Amniotic epithelial cell (primary cell): ENCODE results near the gene TRPM6.

ENCODE experiments used
- DNase-seq: peaks from one replicate; pipeline ENCODE4 v3.0.0-alpha.2; 2010; ENCODE audit warnings: low read depth

The TRPM6 gene

DNA sequence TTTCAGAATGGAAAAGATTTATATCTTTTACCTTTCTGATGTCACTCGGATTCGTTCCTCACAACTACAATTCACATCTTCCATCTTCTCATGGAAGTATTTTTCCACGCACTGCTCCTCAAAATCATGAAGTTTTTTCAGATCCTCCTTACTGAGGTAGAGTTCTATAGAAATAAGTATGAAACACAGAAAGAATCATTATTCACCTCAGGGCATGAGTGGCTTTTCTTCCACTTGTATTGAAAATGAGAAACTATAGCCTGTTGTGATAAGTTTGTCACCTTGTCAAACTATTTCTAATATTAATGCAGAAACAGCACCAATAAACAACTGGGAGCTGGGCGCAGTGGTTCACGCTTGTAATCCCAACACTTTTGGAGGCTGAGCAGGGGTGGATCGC, 116.0 kb downstream of the TRPM6 start:
- no peak for DNase-seq

DNA sequence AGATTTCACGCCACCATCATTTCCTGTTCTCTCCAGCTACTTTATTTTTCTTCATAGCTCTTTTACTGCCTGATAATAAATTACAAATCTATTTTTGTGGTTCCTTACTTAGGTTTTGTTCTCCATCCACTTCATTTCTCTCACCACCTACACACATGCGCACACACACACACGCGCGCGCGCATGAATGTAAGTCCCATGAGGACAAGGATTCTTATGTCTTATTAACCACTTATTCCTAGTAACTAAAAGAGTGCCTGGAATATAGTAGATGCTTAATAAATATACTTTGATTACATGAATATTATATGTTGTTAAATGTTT, 116.5 kb downstream of the TRPM6 start:
- no peak for DNase-seq

DNA sequence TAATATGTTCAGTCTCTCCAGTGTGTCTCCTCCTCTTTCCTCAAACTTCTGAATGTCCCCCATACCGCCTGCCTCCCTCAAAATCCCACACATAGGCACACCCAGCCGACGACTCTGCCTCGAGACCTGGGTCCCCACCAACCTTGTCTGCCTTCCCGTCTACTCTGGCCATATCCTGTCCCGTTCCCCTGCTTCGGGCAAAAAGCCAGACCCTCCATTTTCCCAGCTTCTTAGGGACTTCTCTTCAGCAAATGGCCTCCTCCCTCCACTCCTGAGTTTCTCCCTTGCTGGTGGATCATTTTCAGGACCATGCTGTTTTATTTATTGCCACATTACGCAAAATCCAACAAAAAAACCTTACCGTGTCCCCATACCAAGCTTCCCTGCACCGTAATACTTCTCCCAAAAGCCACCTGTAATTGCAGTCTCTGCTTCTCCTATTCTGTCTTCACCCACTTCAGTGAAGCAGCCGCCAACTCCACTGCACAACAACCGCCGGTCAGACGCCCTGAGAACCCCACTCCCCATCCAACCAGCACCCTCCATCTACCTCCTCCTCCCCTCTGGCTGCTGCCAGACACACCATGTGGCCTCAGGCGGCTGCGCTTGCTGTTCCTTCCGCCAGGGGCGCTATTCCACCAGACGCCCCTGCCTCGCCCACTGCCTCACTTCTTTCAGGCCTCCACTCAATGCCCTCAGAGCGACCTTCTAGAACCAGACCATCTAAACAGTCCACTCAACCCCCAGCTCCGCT, 117.0 kb downstream of the TRPM6 start:
- DNase-seq = peak; percentile 12

DNA sequence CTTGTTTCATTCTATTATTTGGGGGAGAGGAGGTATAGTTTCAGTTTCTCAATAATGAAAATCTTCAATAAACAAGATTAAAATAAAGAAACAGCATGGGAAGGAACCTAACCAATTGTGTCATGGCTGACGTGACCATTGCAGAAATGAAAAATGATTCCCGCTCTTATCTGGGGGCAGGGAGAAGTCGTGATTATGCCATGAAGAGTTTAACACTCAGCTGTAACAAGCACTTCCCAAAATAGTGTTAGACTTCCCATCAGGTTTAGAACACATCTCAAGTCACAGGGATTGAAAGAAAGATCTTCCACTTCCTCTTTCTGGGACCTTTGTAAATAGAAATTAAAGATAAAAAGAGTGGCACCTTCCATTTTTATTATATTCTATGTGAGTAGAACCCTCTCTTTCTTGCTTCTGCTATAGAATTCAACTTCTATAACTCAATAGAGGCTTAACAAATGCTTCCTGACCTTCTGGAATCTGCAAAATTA, 122.2 kb downstream of the TRPM6 start:
- no peak for DNase-seq

DNA sequence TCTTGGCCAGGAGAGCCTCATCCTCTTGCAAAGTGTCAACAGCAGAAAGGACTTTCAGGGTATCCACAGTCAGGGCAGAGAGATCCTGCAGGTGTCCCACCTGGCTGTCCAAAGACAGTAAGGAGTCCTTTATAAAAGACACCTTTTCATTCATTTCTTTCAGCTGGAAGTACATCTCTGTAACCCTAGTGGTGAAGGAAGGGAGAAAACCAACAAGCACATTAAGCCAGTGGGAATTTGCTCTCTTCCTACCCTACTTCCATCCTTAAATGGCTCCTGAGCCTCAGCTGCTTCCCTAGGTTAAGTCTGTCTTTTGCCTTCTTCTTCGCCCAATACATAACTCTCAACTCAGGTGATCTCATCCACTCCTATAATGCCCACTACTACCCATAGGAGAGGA, 124.8 kb downstream of the TRPM6 start:
- no peak for DNase-seq

DNA sequence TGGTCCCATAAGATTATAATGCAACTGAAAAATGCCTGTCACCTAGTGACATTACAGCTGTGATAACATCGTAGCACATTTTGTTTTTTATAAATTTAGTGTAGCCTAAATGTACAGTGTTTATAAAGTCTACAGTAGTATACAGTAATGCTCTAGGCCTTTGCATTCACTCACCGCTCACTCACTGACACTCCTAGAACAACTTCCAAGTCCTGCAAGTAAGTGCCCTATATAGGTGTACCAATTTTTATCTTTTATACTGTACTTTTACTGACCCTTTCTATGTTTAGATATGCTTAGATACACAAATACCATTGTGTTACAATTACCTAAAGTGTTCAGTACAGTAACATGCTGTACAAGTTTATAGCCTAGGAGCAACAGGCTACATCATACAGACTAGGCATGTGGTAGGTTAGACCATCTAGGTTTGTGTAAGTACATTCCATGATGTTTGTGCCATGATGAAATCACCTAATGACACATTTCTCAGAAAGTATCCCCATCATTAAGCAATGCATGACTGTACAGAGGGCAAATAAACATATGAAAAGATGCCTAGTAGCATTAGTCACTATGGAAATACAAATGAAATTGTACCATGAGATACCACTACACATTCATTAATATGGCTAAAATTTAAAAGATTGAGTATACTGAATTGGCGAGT, 127.6 kb downstream of the TRPM6 start:
- peak; percentile 97 for DNase-seq

DNA sequence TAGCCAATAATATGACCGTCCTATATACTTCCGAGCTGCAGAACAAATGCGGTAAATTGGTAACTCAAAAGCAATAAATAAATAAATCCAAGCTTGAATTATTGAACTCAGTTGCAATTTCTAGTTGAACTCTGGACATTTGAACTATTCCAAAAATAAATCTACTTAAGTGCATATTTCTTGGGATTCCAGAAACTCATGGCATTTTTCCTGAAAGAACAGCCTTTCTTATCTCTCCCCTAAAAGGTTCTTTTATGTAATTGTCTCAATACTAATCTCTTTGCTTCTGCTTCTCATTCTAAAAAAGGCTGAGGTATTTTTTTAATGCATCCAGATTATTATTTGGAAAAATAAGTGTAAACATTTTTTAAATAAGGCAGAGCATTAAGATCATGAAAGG, 131.7 kb downstream of the TRPM6 start:
- DNase-seq = no peak

DNA sequence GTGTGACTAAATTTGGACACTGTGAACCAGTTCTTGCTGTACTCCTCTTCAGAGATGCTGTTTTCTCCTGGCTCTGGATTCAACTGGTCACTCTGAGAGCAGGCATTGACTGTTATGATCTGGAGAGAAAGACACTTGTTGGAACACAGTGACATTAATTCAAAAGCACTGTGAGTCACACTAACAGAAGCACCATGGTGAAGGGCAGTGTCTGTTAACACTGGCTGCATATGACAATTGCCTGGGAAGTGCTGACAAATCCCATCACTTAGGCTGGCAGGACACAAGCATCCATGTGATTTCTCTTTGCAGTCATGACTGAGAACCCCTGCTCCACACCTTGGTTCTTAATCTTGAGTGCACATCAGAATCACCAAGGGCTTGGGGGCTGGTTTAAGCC, 132.4 kb downstream of the TRPM6 start:
- DNase-seq = no peak

DNA sequence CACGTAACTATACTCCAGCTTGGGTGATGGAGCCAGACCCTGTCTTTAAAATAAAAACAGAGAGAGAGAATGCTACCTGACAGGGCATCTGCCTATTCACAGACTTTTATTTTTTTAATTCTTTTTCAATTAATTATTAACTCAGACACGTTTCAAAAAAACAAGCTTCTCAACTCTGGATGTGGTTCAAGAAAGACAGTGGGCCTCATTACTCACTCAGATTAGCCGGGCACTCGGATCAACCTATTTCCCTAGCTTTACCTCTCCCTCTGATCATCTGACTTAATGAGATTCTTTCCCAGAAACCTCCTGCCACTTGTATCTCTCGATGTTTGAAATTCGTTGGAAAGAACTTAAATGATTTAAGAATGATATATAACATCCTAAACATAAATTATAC, 134.1 kb downstream of the TRPM6 start:
- no peak for DNase-seq

DNA sequence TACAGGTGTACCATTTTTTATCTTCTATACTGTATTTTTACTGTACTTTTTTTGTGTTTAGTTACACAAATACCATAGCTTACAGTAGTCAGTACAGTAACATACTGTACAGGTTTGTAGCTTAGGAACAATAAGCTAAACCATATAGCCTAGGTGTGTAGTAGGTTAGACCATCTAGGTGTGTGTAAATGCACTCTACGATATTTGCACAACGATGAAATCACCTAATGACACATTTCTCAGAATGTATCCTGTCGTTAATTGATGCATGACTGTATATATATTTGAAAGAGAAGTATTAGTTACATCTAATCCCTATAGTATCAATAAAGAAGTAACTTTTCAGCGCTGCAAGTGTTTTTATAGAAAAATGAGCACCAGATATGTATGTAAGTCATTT, 138.8 kb downstream of the TRPM6 start:
- DNase-seq = no peak

DNA sequence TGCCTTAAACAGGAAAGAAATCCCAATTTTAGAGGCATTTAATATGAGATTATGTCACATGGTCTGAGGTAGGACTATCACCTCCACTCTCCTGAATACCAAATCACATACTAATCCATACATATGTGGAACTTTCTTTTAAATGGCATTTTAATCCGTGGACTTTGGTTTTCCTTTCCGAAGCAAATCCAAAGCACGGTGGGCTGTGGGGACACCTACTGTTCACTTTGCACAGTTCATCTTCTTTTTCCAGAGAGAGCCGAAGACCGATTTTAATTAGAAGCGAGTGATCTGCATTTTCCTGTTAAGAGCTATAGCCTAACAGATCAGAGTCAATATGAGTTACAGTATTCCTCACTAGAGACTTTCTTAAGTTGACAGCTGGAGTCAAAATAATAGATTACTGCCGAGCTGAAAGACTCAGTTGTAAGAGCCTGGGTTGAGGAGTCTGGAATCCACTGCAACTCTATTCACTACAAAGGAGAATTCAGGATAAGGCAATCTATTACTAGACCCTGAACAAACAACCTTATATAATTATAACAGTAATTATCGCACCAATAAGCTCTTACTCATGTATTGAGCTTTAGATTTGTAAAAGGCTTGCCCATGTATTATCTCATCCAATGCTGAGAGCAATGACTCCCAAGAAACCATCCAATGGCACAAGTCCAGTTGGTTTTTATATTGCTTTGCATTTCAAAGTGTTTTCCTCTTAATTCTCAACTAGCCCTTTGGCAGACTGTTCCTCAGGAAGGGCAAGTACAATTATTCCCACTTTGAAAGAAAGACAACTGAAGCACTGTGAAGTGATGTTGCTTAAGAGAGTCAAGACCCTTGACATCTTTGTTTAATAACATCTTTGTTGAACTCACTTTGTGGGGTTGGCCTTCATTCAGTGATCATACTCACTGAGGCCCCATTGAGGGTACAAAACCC, 144.7 kb downstream of the TRPM6 start:
- DNase-seq = peak; percentile 30

DNA sequence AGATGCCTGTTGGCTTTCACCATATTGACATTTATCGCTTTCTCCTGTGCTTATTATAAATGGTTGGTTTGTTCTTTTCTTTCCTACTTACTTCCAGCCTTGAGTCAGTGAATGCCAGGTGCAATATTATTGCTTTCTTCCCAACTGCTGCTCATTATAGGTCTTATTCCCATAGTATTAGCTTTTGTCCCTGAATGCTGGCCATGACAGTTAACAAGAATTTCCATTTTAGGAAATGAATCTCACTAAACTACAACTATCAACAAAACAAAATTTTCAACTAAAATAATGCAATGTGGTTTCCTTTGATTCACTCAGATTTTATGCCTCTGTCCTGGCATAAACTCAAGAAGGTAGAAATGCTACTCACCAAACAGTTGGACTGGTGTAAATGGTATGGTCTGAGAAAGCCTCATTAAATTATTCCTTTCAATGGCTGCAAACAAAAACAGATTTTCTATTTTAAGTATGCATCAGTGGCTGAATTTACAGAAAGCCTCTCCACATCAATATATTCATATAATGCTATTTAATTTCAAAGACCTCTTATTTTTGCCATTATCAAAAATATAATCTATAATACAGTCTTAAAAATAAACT, 145.4 kb downstream of the TRPM6 start:
- DNase-seq = no peak

DNA sequence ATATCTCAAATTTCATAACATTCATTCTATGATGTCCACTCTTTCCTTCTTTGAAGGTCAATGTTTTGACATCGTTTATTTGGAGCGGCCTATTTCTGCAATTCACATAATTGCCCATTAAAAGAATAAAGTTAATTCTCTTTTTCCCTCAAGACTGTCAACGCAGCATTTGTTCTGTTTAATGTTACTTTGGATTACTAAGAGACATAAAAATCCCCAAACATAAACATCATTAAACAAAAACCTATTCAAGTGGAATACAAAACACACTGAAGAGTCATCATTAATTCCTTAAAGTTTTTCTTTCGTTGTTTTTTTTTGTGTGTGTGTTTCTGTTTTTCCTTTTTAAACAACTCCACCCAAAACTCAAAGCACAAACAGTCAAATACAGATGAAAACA, 151.1 kb downstream of the TRPM6 start:
- no peak for DNase-seq

DNA sequence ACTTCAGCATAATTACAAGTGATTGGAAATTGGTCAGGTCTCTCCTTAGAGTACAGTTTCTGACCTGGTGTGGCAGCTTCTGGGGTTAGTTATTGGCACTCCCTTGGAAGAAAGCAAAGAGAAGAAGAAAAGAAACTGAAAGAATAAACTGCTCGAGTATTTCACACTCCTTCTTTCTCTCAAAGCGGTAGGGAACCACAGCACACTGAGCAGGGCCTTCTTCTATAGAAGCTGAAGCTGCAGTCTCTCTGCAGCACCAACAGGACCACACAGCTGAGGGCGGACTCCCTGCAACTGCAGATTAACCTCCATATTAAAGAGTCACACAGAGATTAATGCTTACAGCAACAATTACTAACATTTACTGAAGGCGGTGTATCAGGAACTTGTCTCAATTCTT, 152.0 kb downstream of the TRPM6 start:
- no peak for DNase-seq

DNA sequence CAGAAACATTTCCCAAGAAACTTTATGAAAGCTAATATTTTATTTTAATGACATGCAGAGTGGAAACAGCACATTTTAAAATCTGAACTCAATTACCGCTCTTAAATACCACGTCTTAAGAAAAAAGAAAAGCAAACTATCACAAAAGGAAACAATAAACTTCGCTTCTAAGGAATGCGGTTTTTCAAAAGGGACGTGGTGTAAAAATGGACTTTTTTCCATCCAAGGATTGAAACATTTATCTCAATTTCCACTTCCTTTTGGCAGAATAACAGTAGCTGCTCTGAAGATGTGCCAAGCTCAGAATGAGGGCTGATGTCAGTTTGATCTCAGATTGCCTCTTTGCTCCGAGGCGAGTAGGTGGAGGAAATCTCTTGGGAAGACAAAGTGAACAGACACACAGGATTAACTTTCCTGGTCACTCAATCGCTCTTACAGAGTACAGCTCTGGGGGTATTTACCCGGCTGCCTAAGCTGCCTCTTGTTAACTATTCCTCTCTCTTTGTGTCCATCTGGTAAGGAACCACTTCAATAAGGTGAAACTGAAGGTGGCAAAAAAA, 158.5 kb downstream of the TRPM6 start:
- no peak for DNase-seq

DNA sequence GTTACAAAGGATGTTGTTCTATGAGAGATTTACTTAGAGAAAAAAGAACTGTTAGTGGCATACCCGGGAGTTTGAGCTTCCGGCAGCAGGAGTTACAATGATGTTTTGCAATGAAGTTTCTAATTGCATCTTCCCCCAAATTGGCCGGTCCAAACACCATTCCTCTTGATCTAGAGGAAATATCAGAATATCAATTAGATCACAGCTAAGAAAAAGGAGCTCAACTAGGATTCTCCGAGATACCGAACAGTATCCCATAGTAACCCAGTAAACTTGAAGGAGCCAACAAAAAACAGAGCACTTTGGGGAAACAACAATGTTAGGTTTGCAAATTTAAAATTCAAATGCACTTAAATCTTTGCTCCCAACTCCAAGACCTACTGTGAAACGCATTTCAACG, 159.5 kb downstream of the TRPM6 start:
- no peak for DNase-seq

DNA sequence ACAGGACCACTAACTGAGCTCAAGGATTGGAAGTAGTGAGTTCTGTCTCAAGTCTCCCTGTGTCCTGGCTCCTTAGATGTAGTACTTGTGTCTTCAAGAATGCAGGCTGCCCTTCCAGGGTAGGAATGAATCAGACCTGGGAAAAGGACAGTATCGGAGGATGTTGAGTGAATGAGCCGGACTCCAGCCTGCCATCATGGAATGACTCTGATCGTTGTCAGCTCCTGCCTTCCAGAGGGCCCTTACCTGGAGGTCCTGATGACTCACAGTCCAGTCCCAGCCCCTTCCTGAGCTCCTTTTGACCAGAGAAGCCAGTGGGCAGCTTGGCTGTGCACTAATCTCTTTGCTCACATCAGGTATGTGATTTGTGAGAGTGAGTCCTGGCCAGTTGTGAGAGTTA, 161.1 kb downstream of the TRPM6 start:
- DNase-seq = no peak

DNA sequence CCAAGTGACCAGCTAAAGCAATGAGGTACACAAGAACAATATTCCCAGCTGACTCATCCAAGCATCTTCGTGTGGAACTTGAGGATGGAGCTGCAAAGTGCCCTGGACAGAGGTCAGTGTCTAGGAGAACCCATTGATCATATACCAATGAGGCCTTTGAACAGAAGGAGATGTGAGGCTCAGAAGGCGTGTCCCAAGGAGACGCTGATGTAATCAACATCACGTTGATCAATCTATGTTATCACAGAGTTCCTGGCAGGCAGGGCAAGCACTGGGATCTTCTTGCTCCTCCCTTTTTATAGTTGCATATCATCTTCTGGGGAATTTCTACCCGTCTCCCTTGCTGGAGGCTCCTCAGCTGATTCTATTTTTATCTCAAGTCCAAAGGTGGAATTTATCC, 163.4 kb downstream of the TRPM6 start:
- no peak for DNase-seq

DNA sequence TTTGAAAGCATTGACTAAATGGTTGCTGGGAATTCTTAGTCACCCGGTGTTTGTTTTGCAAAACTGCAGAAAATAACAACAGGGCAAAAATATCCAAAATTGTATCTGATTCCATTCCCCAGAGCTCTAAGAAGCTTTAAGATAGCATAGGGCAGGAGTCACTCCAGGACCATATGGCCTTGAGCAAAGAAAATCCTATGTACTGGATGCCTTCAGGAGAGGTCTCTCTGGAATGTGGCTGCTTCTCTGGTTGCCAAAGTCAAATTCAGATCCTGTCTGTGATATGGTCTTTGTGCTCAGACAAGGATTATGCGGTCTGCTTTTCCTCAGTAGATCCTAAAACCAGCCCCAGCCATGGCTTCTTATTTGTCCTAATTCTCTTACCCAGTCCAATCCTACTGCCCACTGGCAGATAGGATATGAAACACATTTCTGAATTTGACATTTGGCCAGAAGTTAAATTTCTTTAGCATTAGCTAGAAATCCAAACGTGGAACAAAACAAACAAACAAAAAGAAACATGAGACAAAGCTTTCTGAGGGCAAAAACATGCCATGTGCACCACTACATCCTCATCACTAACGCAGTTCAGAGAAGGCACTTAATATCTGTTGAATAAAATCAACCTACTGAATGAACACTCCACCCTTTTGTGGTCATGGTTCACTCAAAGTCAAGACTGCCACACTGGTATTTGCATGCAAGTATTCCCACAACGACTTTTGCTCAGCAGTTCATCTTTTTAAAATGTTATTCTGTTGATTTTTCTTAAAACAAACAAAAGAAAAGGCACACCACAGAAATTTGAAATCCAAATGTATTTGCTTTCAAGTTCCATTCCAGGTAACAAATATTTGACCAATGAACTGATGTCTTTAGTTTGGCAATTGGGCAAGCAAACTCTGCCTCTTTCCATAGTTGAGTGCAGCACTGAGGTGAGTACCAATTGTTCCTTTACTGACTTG, 165.7 kb downstream of the TRPM6 start:
- no peak for DNase-seq

DNA sequence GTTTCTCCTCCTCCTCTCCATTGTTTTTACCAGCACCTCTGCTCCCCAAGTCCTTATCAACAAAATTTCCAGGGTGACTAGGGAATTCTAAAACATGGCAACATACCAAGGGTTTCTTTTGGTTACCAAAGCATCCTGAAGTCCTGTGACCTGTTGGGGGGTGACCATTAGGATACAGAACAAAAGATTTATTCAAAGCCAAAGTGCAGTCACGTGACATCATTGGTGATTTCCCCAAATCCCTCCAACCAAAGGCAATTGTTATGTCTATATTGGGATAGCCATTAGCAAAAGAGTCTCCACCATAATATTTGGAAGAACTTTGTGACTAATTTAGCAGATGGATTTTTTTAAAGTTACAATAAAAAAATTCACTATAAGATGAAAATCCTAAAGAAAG, 168.4 kb downstream of the TRPM6 start:
- DNase-seq = no peak

DNA sequence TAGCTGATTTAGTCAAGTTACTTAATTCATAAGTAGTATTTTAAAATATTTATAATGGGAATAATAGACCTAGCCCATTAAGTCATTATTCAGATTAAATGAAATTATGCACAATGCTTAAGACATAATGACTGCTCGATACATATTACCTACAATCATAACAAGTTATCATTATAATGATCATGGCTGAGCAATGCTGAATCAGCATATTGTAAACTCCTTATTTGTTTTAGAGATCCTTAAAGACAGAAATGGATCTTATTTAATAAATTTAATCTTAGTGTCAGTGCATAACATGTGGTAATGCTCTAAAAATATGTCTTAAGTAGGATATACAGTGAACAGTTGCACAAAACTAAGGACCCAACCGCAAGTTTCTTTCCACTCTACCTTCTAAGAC, 169.0 kb downstream of the TRPM6 start:
- DNase-seq = no peak
